ENCODE results near the gene HSD3B7.

GRCh38 chr16:30951750-30952149 is 33.3 kb upstream of the HSD3B7 start:
- TF ChIP-seq CTCF (IDR thresholded peaks at IDR 0.05) = no peak
- TF ChIP-seq POLR2A (IDR thresholded peaks at IDR 0.05) = no peak
- no peak for TF ChIP-seq POLR2AphosphoS5 (IDR thresholded peaks at IDR 0.05)
- no peak for TF ChIP-seq EP300 (IDR thresholded peaks at IDR 0.05)
